HG02884 (cell line): ENCODE data around the gene DKK3.

Experiments
- ATAC-seq: cut with Tn5 transposase; IDR thresholded peaks from one replicate; pipeline ENCODE4 v1.9.1; 2021; ENCODE audit warnings: mild to moderate bottlenecking, moderate library complexity; ENCODE audit not compliant: unreplicated experiment

The DKK3 gene

DNA sequence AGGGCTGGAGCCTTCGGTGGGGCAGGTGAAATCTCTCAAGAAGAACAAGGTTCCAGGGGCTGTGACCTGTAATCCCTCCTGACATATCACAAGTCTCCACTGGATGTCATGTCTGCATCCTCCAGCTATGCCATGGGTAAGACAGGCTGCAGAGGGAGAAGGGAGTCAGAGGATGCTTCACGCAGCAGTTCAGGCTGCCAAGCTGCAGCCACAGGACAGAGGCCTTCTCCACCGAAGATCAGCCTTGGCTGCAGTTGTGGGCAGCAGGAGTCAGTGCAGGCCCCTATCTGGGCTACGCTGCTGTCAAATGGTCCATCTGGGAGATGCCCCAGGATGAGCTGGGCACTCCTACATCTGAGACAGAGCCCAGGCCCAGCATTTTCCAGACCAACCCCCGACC lies 25.0 kb downstream of the DKK3 start:
- no peak for ATAC-seq

DNA sequence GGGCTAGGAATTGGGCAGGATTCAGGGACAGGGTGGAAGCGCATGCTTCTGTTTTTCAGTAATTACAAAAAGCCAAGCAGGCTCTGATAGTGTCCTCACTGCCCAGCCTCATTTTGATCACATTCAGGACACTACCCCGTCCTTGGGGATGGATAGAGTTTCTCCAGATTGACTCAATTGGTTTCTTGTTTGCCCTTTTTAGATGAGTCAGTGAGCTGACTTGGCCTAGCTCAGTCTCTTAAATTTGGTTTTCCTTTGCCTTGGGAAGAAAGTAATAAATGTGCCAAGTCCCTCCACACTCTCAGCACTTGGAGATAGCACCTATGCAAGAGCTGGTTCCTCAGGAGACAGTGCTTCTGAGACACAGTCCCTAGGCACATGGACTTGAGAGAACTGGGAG lies 25.5 kb downstream of the DKK3 start:
- no peak for ATAC-seq

DNA sequence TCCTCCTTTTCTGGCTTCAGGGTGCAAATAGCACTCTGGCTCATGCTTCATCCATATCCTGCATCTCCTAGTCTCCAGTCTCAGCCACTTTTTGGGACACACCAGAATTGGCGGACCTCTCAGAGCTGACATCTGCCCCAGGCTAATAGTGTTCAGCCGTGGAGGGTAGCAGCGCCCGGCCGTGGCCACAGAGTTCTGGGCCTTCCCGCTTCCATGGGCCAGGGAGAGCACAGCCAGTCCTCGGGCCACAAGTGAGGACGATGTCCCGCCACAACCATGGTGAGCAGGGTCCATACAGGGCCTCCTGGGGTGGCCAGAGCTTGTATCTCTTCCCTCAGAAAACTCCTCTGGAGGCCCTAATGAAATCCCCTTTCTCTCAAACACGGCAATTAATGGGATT lies 26.0 kb downstream of the DKK3 start:
- no peak for ATAC-seq

DNA sequence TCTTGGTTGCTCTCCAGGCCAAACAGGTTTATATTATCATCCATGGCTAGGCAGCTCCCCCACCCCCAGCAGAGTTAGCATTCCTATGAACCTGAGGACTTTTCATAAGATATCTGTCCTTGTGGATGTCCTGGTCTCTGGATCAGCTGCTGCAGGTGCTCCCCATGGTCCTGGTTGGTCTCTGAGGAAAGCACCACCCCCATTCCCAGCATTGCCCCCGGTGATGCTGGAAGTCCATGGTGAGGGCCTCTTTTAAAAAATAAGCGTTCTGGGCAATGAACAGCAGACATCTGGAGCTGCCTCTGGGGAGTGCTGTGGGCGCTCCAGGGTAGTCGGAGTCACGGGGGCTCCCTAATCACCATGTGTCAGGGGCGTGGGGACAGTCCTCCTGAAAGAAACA lies 26.6 kb downstream of the DKK3 start:
- ATAC-seq = no peak

DNA sequence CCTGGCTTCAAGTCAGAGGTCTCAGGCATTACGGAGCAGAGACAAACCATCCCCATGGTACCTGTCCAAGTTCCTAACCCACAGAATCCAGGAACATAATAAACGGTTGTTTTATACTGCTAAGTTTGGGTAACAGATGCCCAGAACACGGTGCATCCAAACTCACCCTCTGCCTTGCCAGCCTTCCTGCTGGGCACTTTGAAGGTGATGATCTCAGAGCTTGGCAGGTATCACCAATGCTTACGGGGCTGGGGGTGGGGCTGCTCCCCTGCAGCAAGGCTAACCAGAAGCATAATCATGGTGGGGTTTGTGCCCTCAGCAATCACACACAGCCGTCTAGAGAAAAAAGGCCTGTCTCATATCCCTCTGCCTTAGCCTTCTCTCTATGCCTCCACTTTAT lies 27.1 kb downstream of the DKK3 start:
- ATAC-seq = no peak

DNA sequence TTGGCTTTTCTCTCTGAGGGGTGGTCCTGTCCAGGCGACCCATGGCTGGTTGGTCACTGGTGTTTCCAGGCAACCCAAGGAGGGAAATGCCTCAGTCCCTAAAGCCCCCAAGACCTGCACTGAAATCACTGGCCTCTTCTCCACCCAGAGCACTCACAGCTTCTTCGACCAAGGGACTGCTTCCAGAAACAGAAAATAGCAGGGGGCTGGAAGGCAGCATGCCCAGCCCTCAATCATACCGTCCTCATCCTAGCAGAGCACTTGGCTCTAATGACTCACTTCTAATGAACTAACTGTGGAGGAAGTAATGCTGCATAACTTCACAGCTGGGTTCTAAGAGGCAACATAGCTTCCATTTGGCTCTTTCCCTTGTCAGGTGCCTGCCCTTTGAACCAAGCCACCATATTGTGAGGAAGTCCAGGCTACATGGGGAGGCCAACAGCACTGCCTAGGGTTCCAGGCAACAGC lies 27.6 kb downstream of the DKK3 start:
- no peak for ATAC-seq

DNA sequence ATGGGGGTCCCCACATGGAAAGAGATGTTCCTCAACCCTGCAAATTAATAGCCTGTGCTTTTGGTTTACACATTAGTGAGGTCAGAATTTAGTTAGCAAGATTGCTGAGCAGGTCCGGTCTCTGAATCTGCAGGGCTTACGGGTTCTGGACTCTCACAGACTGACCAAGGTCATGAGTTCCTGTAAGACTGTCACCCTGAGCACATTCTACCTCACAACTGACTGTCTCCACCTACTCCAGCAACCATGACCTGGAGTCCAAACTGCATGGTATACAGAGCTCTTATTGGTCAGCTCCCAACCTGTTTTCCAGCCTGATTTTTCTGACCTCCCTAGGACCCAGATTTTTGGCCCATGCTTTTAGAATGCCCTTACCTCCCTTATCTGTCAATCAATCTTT lies 28.2 kb downstream of the DKK3 start:
- ATAC-seq = no peak

DNA sequence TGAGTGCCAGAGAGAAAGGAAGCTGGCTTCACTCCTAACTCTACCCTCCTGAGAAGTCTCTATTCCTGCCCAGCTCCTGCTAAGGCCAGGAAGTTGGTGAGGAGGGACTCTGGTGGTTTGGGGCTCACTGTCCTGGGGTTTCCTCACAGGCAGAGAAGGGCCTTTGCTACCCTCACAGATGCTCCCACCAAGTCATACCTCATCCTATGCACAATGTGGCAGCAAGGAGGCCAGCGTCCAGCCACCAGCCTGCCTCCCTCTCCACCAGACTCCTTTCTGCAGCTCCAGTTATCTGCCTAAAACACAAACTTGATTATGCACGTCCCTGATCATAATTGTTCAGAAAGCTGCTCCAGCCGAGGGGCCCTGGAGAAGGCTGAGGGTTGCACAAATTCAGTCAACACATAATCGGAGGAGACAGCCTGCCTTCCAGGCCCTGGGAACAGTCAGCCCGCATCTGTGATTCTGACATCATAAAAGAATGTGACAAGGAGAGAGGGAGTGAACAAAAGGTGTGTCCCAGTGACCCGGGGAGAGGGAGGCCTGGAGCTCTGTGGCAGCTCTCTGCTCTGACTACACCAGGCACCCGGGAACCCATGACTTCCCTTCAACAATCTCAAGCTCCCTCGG lies 28.8 kb downstream of the DKK3 start:
- no peak for ATAC-seq

DNA sequence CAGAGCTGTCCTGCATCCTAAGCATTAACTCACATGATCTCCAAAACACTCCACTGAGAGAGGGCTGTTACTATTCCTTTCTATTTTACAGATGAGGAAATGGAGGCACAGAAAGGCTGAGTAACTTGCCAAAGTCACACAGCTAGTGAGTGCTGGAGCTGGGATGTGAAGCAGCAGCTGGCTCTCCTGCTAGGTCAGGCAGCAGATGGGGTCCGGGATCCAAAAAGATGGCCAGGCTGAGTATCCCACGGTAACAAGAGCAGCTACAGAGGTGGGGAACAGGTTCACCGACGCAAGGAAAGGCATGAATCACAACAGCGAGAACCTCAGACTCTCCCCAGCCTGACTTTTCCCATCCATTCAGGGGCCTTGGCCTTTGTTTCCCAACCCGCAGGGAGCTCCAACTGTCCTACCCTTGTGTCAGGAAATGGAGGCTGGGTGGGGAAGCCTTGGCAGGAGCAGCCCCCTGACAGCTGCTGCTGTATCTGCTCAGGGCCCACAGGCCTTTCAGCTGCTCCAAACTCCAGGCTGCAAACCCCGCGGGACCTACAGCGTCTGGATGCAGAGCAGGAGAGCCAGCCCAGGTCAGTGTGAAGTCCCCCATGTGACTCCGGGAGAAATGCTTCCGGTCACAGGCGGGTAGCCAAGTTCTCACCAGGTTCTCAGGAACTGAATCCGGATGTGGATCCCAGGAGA lies 29.5 kb downstream of the DKK3 start:
- ATAC-seq = no peak

DNA sequence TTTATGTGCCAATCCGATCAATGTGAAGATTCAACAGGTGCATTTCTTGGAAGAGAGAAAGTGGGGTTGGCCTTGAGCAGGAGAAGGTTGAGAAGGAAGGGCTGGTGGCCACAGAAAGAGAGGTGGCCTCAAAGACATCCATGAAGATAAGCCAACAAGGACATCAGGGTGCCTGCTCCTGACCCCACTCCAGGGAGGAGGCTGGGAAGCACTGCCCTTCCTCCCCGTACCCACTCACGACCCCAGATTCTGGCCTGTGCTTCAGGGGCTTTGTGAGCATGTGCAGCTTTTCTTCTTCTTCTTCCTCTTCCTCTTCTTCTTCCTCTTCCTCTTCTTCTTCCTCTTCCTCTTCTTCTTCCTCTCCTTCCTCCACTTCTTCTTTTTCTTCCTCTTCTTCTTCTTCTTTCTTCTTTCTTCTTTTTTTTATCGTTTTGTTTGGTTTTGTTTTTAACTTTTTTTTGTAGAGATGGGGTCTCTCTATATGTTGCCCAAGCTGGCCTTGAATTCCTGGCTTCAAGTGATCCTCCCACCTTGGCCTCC lies 30.3 kb downstream of the DKK3 start:
- ATAC-seq = no peak

DNA sequence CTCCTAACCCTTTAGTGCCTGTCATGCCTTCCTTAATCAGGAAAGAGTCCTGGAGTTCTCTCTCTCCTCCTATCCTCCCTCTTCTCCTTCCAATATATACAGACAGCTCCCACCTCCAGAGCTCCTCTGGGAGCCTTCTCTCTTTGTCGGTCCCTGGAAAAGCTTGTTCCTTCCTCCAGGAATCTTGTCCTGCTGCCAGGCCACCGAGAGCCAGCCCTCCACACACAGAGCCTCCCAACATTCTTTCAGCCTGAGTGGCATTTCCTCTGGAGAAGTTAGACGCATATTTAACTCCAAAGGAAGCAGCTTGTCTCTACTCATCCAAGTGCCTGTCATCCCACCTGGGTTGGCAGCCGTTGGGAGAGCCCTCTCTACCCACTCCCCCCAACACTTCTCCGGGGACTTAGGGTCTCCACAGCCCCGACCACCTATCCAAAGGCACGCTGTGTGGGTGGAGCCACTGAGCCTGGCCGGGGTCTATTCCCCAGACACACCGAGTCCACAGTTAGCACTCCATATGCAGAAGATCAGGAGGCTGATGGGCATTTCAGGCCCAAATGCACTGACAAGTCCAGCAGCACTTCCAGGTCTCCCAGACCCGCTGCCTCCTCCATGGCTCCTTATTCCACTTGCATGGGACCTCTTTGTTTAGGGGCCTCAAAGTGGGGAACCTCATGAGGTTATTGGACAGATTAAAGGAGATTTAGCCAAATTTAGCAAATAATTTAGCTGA lies 31.1 kb downstream of the DKK3 start:
- ATAC-seq = no peak

DNA sequence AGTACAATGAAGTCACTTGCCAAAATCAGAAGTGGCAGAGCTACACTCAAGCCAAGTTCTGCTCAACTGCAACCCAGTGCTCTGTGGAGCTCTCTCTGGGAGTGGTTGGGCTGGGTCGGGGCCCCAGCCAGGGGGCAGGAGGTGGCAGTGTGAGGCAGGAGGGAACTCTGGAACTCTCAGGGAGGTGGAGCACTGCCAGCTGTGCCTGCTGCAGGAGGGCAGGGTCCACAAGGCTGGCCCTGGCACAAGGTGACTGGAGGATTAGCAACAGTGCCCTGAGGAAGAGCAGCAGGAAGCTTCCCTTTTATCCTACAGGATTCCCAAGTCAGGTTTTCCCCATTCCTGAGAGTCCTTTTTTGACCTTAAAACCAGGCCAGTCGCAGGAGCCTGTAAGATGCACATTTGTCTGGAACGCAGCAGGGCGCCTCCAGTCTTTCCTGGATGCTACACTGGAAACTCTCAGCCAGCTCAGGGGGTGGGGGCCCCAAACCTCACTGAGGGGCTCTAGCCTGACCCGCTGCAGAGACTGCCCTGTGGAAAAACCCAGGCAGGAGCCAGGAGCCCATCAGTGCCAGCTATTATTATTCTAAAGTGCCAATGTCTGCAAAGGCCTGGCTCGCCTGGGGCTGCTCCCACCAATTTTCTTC lies 31.8 kb downstream of the DKK3 start:
- no peak for ATAC-seq

DNA sequence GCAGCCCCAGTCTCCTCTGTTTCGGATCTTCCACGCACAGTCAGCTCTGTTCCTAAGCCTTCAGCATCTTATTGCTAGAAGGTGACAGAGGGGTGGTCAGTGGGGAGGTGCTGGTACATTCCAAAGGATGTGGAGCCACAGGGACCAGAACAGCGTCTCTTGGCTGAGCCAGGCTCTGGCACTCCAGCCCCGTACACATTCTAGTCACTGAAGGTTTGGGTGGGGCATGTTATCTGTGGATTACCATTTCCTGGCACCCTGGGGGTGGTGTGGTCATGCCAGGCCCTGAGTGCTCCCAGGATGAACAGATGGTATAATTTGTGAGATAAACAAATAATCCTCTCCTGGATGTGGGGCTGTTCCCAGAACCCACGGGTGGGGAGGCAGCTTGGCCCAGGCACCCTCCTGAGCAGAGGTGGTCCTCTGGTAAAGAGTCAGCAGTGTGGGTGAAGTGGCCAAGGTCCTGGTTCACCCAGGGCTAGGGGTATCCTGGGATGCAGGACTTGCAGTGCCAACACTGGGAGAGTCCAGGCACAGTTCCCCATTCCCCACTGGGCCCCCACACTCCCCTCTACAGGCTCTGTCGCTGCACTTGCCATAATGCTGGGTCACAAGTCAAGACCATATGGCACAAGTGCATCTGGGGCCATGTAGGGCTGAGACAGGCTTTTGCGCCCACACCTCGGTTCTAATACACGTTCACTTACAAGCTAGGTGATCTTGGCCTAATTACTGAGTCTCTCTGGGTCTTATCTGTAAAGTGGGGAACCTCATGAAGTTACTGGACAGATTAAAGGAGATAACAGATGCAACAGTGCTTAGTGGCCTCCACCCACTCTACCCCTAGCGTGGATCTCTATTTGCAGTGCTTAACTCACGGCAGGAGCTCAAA lies 33.0 kb downstream of the DKK3 start:
- no peak for ATAC-seq

DNA sequence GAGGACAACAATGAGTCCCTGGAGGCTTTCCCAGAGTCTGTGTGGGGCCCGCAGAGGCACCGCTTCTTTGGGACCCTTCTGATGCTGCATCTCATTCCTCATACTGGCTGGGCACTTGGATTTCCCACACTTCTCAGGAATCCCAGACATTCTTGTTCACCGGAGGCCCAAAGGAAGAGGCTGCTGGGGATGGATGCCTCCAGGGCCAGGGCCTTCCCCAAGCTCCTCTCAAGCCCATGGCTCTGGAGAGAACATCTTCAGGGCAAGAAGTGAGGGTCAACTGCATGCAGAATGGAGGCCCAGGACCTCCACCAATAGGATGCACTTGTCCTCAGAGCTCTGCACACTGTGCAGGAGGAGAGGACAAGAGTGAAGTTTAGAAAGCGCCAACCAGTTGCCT lies 34.6 kb downstream of the DKK3 start:
- ATAC-seq = no peak

DNA sequence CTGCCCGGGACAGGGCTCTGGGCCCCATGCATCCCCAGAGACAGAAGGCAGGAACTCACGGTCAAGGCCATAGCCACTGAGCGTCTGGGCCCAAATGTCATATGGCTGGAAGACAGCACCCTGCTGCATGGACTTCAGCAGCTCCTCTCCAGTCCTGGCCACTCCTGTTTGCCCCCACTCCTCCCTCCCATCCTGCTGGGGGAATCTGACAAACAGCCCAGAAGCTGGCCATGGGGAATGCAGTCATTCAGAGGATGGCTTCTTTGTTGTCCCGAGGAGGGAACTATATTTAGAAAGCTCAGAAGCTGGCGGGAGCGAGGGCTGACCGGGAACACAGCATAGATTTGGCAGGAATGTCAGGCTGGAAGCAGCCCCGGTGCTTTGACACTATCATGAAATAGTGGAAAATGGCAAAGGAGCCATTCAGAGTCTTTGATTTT lies 35.0 kb downstream of the DKK3 start:
- ATAC-seq = no peak

DNA sequence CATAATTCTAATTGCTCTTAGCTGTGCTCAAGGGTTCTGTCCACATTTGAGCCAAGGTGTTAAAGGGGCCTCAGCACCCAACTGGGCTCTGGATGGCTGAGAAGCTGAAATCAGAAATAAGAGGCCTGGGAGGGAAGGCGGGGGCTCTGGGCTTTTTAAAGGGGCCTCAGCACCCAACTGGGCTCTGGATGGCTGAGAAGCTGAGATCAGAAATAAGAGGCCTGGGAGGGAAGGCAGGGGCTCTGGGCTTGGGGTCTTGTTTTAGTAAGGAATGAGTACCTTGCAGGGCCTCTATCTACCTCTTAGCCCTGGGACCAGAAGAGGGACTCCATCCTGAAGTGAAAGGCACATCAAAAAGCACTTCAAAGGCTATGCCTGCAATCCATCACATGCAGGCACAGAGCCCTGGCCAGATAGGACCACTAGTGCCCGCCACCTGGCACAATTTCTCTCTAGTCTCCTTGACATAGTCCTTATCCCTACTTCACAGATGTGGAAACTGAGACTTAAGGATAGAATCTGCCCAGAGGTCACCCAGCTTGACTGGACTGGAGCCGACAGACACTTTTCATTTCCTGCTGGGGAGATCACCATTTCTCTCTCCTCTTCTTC lies 35.6 kb downstream of the DKK3 start:
- ATAC-seq = no peak

DNA sequence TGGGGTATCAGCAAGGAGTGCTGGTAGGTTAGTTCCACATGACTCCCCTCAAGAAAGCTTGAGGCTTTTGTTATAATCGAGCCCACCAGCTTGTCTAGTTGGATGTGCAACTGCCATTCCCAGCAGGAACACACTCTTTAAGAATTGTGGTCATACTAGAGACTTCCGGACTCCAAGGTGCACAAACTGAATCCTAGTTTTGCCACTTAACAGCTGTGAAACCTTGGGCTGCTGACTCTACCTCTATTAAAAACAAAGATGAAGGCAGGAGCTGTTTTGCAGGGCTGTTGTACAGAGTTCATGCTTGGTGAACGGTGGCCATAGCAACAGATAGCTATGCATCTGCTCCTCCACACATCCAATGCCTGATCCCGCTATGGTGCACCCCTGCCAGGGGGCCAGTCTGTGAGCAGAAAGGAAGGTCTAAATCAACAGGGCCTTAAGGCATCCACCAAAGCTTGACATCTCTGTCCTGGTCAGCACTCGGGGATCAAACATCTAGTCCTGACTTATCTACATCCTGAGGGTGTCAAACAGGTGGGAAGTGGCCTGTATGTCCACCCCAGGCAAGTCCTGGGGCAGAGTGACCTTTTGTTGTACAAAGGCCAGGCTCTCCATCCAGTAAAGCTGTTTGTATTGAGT lies 36.4 kb downstream of the DKK3 start:
- ATAC-seq = no peak

DNA sequence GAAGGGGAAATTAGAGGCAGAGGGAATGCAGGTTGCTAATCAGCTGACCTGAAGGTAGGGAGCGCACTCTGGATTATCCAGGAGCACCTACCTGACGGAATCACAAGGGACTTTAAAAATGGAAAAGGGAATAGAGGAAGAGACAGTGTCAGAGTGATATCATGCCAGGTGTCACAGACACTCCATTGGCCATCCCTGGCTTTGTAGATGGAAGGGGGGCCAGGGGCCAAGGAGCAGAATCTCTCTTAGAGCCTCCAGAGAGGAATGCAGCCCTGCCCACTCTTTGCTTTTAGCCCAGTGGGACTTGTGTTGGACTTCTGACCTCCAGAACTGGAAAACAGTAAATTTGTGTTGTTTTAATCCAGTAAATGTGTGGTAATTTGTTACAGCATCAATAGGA lies 37.9 kb downstream of the DKK3 start:
- no peak for ATAC-seq
